ENCODE measurements around the gene FGFBP1. TPM values are rescaled to one million over a fixed set of nuclear protein-coding genes. Genes with fewer than 3 reads are reported as not detected.

FGFBP1 gene
- total RNA-seq, 1 donor from 2014 or later, result not detected

GRCh38 chr4:15898902-15899301 lies 39.6 kb downstream of the FGFBP1 start:
- intact Hi-C loops (cut with micrococcal nuclease), result no loop called here
- Mint-ChIP-seq H3K27ac (no peak overlapping the region), H3K9me3 (no peaks in the 10 kb centered on the region), H3K27me3 (ENCODE audit: low read depth) (peaks cover 34% of the 10 kb centered on the region), H3K36me3 (ENCODE audit: low read depth) (no peaks in the 10 kb centered on the region), H3K4me1 (ENCODE audit: low read depth) (peaks cover 13% of the 10 kb centered on the region), H3K4me3 (ENCODE audit: low read depth) (no peak overlapping the region)
- no peak for DNase-seq (ENCODE audit: low spot score)

- intact Hi-C loops (cut with micrococcal nuclease), result no loop called here
- no peaks in the 10 kb centered on the region for H3K9me3 Mint-ChIP-seq
- H3K36me3 Mint-ChIP-seq (ENCODE audit: low read depth), result no peaks in the 10 kb centered on the region
- peaks cover 37% of the 10 kb centered on the region for H3K27me3 Mint-ChIP-seq (ENCODE audit: low read depth)
- no peak overlapping the region for H3K4me3 Mint-ChIP-seq (ENCODE audit: low read depth)
- H3K4me1 Mint-ChIP-seq (ENCODE audit: low read depth), result peaks cover 9% of the 10 kb centered on the region
- H3K27ac Mint-ChIP-seq, result no peak overlapping the region
- no peak for DNase-seq (ENCODE audit: low spot score)
Observed at GRCh38 chr4:15897577-15897976, 41.0 kb downstream of the FGFBP1 start.

GRCh38 chr4:15894921-15895916 lies 43.3 kb downstream of the FGFBP1 start:
- Mint-ChIP-seq H3K27ac (no peak overlapping the region), H3K27me3 (ENCODE audit: low read depth) (peaks cover 29% of the 10 kb centered on the region), H3K4me1 (ENCODE audit: low read depth) (no peaks in the 10 kb centered on the region), H3K9me3 (no peaks in the 10 kb centered on the region), H3K4me3 (ENCODE audit: low read depth) (no peak overlapping the region), H3K36me3 (ENCODE audit: low read depth) (no peaks in the 10 kb centered on the region)
- intact Hi-C loops (cut with micrococcal nuclease), result no loop called here
- DNase-seq (ENCODE audit: low spot score), result no peak

GRCh38 chr4:15894393-15894792 lies 44.1 kb downstream of the FGFBP1 start:
- Mint-ChIP-seq H3K36me3 (ENCODE audit: low read depth) (no peaks in the 10 kb centered on the region), H3K9me3 (no peaks in the 10 kb centered on the region), H3K27me3 (ENCODE audit: low read depth) (peaks cover 23% of the 10 kb centered on the region), H3K27ac (no peak overlapping the region), H3K4me3 (ENCODE audit: low read depth) (no peak overlapping the region), H3K4me1 (ENCODE audit: low read depth) (no peaks in the 10 kb centered on the region)
- no peak for DNase-seq (ENCODE audit: low spot score)
- intact Hi-C loops (cut with micrococcal nuclease), result no loop called here

- Mint-ChIP-seq H3K27ac (no peak overlapping the region), H3K4me3 (ENCODE audit: low read depth) (no peak overlapping the region), H3K4me1 (ENCODE audit: low read depth) (no peaks in the 10 kb centered on the region), H3K9me3 (no peaks in the 10 kb centered on the region), H3K27me3 (ENCODE audit: low read depth) (peaks cover 22% of the 10 kb centered on the region), H3K36me3 (ENCODE audit: low read depth) (no peaks in the 10 kb centered on the region)
- intact Hi-C loops (cut with micrococcal nuclease), result no loop called here
- no peak for DNase-seq (ENCODE audit: low spot score)
Observed at GRCh38 chr4:15893962-15894361, 44.6 kb downstream of the FGFBP1 start.

- Mint-ChIP-seq H3K36me3 (ENCODE audit: low read depth) (no peaks in the 10 kb centered on the region), H3K27me3 (ENCODE audit: low read depth) (peaks cover 16% of the 10 kb centered on the region), H3K4me3 (ENCODE audit: low read depth) (no peak overlapping the region), H3K9me3 (no peaks in the 10 kb centered on the region), H3K27ac (no peak overlapping the region), H3K4me1 (ENCODE audit: low read depth) (no peaks in the 10 kb centered on the region)
- no peak for DNase-seq (ENCODE audit: low spot score)
- intact Hi-C loops (cut with micrococcal nuclease), result no loop called here
Observed at GRCh38 chr4:15891312-15891711, 47.2 kb downstream of the FGFBP1 start.

GRCh38 chr4:15890246-15890829 lies 48.2 kb downstream of the FGFBP1 start:
- H3K36me3 Mint-ChIP-seq (ENCODE audit: low read depth), result no peaks in the 10 kb centered on the region
- no peak overlapping the region for H3K4me3 Mint-ChIP-seq (ENCODE audit: low read depth)
- H3K9me3 Mint-ChIP-seq, result no peaks in the 10 kb centered on the region
- intact Hi-C loops (cut with micrococcal nuclease), result no loop called here
- no peak overlapping the region for H3K27ac Mint-ChIP-seq
- DNase-seq (ENCODE audit: low spot score), result no peak
- peaks cover 10% of the 10 kb centered on the region for H3K27me3 Mint-ChIP-seq (ENCODE audit: low read depth)
- no peaks in the 10 kb centered on the region for H3K4me1 Mint-ChIP-seq (ENCODE audit: low read depth)

GRCh38 chr4:15888515-15888914 lies 50.0 kb downstream of the FGFBP1 start:
- no peak overlapping the region for H3K27ac Mint-ChIP-seq
- H3K9me3 Mint-ChIP-seq, result no peaks in the 10 kb centered on the region
- H3K36me3 Mint-ChIP-seq (ENCODE audit: low read depth), result no peaks in the 10 kb centered on the region
- DNase-seq (ENCODE audit: low spot score), result no peak
- intact Hi-C loops (cut with micrococcal nuclease), result loop anchor here (10.0 kb wide), 1 partner anchor 376 kb away; no protein-coding TSS in a partner anchor
- H3K4me1 Mint-ChIP-seq (ENCODE audit: low read depth), result no peaks in the 10 kb centered on the region
- H3K4me3 Mint-ChIP-seq (ENCODE audit: low read depth), result no peak overlapping the region
- peaks cover 14% of the 10 kb centered on the region for H3K27me3 Mint-ChIP-seq (ENCODE audit: low read depth)

Other genes with a start within 250 kb of the FGFBP1 start
- gene BST1, start 235.7 kb downstream of the FGFBP1 start, total RNA-seq, result 0.50 and 1.8 TPM in 2 replicates
- 75.3 and 87.1 TPM in 2 replicates for gene CD38, start 160.4 kb downstream of the FGFBP1 start, total RNA-seq
- 2.4 and 3.9 TPM in 2 replicates for gene FGFBP2, start 24.4 kb upstream of the FGFBP1 start, total RNA-seq
- gene PROM1, start 145.3 kb upstream of the FGFBP1 start, total RNA-seq, result 0.46 and 0.64 TPM in 2 replicates